SIG-M5 treated with dmso at 0.1 percent for 504 hours (cell line): Measurements from ENCODE around the gene LYAR.

Experiments
- DNase-seq: peaks from one replicate; lab custom pipeline; 2025; ENCODE audit not compliant: unreplicated experiment; lab: John Stamatoyannopoulos, UW

Gene LYAR

DNA sequence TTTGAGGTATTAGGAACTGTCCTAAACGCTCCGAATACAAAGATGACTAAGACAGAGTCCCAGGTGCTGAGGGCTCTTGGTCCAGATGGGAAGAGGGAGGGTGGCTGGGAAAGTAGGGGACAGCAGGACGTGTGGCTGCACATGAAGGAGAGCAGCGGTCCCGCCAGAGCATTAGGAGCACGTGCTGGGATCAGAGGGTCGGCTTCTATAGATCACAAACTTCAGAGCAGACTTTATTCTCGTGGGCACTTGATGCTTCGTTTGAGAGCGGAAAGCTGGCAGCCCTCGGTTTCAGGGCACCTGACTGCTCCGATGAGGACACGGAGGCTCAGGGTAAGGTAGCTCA, 26.2 kb upstream of the LYAR start:
- DNase-seq: no peak

DNA sequence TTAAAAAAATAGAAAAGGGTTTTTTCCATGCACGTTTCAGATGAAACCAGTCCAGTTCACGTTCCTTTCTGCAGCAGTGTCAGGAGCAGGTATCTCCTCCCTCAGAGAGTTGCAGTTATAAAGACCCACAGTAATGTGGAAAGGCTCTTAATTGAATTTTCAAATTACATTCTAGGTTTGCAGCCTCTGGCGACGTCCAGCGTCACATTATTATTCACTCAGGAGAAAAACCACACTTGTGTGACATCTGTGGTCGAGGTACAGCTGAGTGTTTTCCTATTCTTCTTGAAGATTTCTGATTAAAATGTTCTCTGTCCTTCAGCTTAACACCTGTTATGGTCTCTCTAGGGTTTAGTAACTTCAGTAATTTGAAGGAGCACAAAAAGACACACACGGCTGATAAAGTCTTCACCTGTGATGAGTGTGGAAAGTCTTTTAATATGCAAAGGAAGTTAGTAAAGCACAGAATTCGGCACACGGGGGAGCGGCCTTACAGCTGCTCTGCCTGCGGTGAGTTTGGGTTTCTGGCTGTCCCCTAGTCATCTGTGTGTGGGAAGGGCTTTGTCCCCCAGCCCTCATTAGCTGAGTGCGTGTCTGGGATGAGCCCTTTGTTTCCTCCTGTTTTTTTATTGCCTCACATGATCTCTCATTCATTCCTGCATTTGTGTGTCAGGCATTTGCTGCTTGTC, 25.7 kb upstream of the LYAR start:
- peak; percentile 14 for DNase-seq

- no peak for DNase-seq
Observed at GRCh38 chr4:4311193-4311592, 21.2 kb upstream of the LYAR start.

DNA sequence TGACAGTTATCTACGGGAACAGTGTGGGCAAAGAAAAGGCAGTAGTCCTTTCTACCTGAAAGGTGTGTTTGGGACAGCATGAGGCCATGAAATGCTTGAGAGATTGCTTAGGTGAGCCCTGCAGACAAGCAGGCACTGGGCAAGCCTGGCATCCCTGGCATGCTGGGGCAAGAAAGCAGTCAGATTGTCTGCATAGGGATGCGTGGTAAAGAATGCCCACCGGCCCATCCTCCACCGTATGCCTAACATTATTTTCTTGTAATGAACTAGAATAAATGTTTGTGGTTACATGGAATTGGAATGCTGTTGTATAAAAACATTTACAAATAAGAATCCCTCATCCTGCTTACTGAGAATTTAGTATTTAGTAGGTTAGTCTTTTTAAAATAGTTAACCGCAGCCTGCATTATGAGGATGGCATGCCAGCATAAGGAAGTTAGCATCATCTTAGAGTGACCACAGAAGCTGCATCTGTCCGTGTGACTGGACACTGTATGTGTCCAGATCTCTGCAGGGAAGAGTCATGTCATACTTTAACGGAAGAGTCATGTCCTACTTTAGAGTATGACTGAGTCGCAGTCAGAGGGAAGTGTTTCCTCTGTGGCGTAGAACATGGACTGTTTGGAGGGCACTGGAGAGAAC, 19.0 kb upstream of the LYAR start:
- no peak for DNase-seq

DNA sequence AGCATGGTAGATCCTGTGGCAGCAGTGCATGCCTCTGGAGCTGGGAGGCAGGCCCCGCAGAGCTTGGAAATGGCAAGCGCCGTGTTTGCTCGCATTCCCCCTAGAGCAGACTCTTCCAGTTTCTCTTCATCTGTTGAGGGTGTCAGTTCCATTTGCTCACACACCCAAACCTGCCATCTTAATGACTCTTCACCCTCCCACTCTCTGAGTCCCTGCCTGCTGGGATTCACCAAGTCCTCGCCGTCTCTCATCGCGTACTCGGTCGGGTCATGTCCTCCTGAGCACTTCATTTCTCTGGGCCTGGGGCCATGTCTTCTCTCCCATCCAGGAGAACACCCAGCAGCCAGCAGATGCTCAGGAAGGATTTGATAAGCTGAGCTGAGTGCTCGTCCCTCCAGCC, 17.0 kb upstream of the LYAR start:
- no peak for DNase-seq

GRCh38 chr4:4302416-4302815, 12.5 kb upstream of the LYAR start:
- no peak for DNase-seq

DNA sequence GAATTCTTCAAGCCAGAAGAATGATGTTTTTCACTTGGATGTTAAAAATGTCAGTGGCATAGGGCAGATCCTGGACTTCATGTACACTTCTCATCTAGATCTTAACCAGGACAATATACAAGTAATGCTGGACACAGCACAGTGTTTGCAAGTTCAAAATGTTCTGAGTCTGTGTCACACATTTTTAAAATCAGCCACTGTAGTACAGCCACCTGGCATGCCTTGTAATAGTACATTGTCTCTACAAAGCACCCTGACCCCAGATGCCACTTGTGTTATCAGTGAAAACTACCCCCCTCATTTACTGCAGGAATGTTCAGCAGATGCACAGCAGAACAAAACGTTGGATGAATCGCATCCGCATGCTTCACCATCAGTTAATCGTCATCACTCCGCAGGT, 12.0 kb upstream of the LYAR start:
- no peak for DNase-seq

- DNase-seq: no peak
Observed at GRCh38 chr4:4299006-4299405, 9.1 kb upstream of the LYAR start.

GRCh38 chr4:4296283-4296846, 6.4 kb upstream of the LYAR start:
- no peak for DNase-seq

GRCh38 chr4:4293279-4293678, 3.3 kb upstream of the LYAR start:
- DNase-seq: no peak

DNA sequence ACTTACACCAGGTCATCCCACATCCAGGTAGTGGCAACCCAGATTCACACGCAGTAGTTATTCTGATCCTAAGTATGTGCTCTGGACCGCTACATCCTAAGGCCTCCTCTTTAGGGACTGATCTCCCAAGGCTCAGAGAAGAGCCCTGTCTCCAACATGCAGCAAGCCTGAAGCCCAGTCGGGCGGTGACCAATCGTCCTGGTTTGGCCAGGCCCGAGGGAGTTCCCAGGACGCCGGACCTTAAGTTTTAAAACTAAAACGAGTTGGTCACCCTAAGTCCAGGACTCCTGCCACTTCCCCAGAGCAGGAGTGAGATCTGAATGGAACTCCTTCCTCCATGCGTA, 385 bp downstream of the LYAR start:
- DNase-seq: peak; percentile 37

DNA sequence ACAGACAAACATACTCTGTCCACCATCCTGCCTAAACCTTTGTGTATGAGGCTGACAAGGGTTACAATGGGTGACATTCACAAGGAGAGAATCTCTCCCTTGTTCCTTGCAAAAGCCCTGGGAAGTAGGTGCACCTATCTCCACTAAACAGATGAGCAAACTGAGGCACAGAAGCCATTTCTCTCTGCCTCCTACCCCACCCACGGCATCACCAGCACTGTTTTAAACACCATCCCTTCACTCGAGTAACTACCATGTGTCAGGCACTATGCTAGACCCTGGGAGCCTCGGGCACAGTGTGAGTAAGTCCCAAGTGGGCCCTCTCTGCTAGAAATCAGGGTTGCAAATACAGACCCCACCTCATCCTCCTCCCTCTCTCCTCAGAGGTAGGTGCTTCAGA, 899 bp downstream of the LYAR start:
- DNase-seq: no peak

- no peak for DNase-seq
Observed at GRCh38 chr4:4288098-4288497, 1.9 kb downstream of the LYAR start.

DNA sequence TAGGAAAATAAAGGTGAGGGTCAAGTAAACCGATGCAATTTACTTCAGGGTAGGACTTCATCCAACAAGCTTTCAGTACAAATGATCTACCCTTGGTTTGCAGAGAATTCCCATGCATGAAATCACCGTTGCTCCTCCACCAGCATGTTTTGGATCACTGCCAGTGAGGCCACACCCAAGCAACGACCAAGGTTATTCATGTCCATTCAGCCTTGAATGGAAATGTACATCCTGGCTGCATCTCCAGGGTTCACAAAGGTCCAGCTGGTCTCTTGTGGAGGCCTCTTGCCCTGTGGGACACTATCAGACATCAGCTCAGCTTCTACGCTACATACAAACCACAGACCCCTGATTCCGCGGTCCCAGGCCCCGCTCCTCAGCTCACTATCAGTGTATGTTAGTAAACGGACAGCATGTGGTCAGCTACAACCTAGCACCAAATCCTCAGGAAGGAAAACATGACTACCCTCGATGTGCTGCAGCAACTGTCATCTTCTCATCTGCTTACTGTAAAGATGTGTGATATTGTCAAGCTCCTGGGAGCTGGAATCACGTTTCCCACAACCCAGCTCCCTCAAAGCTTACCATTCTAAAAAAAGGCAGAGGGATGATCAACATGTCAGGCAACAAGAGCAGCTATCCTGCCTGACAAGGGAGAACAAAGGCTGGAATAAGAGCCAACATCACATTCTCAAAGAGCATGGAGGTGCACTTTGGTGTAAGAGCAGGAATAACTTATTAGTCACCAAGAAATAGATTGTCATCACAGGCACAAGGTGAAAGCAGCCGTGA, 4.9 kb downstream of the LYAR start:
- DNase-seq: no peak

DNA sequence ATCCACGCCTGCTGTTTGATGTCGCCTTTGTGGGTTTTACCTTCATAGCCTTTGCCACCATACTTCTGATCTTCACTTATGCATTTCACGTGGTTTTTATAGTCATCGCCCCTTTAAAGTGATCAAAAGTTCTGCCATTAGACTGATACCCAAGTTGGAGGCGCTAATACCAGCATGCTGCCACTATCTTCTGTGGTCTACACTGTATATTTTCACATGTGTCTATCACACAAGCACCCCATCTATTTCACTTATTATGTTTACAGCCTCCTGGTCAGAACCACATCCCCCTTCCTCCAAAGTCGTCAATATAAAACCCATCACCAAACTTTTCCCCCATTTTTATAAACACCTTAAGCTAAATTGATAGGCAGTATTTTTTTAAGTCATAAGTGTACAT, 8.2 kb downstream of the LYAR start:
- DNase-seq: no peak

DNA sequence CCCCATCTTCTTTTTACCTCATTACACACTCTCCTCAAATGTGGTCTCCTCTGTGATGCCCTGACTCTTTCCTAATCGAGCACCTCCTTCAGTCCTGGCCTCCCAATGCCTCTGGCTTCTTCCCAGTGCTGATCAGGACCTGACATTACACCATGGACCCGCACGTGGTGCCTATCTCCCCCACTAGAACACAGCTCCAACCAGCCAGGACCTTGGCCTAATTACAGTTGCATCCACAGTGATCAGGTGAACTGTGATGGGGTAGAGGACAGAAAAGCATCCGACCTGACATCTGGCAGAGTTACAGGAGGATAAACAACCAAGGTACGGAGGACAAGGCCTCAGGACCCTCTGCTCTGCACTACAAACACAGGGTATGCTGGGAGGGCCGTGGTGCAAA, 12.4 kb downstream of the LYAR start:
- DNase-seq: no peak

DNA sequence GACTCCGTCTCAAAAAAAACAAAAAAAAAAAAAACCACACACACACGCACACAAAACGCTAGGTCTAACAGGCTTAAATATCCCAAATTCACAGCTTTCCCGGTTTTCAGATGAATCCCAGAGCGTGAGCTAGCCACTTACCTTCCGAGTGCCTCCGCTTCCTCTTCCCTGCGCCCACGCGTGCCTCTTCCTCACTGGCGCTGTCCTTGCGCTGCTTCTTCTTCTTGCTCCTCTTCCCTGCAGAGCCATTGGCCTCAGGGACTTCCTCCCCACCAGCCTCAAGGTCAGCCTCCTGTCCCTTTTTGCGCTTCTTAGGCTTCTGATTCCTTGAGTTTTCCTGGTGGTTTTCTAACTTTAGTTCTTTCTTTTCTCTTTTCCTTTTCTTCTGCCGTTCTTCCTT, 15.7 kb downstream of the LYAR start:
- no peak for DNase-seq

DNA sequence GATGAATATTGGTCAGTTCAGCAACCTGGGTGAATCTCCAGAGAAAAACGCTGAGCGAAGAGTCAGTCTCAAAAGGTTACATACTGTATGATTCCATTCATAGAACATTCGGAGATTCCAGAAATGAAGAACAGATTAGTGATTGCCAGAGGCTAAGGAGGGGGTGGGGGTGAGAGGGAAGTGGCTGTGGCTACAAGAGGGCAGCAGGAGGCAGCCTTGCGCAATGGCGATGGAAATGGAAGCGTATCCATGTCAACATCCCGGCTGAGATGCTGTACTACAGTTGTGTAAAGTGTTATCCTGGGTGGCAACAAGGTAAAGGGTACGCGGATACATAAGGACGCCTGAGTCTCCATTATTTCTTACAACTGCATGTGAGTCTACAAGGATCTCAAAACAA, 18.0 kb downstream of the LYAR start:
- DNase-seq: no peak

DNA sequence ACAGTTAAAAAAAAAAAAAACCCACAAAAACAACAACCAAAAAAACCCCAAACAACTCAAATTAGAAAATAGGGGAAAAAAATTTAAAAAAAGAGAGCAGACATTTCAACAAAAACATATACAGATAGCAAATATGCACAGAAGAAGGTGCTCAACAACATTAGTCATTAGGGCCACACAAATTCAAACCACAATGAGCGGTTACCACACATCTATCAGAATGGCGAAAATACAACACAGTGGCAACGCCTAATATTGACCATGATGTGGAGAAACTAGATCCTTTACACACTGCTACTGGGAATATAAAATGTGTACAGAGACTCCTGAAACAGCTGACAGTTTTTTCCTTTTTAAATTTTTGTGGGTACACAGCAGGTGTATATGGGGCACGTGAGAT, 19.4 kb downstream of the LYAR start:
- DNase-seq: no peak

DNA sequence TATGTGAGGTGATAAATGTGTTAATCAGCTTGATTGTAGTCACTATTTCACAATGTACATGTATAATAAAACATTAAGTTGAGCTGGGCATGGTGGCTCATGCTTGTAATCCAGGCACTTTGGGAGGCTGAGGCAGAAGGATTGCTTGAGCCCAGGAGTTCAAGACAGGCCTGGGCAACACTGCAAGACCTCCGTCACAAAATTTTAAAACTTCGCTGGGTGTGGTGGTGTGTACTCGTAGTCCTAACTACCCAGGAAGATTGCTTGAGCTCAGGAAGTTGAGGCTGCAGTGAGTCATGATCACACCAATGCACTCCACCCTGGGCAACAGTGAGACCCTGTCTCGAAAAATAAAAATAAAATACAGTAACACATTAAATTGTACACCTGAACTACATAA, 20.1 kb downstream of the LYAR start:
- DNase-seq: no peak

- no peak for DNase-seq
Observed at GRCh38 chr4:4269331-4269731, 20.6 kb downstream of the LYAR start.

DNA sequence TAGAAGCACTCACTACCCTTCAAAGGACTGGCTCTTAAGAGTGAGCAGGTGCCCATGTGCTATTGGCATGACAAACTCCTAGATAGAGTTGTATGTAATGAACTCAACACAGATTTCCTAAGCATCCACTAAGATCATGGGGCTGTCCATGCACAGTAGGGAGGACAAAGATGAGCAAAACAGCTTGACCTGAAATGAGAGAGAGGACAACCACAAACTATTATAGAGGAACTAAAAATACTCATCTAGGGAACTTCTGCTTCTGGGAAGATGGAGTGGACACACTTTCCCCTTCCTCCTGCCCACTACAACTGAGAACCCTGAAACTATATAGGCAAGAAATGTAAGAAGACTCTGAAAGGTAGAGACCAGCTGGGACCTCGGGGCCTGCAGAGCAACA, 21.2 kb downstream of the LYAR start:
- no peak for DNase-seq
